Effector CD4-positive, alpha-beta T cell (primary cell): ENCODE results near the gene KIF23.

ENCODE experiments used
- DNase-seq: peaks from one replicate; pipeline ENCODE4 v3.0.0-alpha.2; 2020

KIF23 gene

GRCh38 chr15:69468241-69469121 is 54.3 kb downstream of the KIF23 start:
- peak; percentile 83 for DNase-seq

GRCh38 chr15:69469467-69470201 is 55.5 kb downstream of the KIF23 start:
- no peak for DNase-seq

GRCh38 chr15:69472046-69472445 is 57.9 kb downstream of the KIF23 start:
- no peak for DNase-seq

GRCh38 chr15:69472562-69472961 is 58.4 kb downstream of the KIF23 start:
- no peak for DNase-seq

- DNase-seq = no peak
Observed at GRCh38 chr15:69474291-69474690, 60.1 kb downstream of the KIF23 start.

GRCh38 chr15:69474846-69475455 is 60.8 kb downstream of the KIF23 start:
- no peak for DNase-seq

- peak; percentile 67 for DNase-seq
Observed at GRCh38 chr15:69475769-69476358, 61.7 kb downstream of the KIF23 start.

GRCh38 chr15:69476704-69477473 is 62.7 kb downstream of the KIF23 start:
- DNase-seq = no peak

- peak; percentile 43 for DNase-seq
Observed at GRCh38 chr15:69478259-69478781, 64.2 kb downstream of the KIF23 start.

- DNase-seq = no peak
Observed at GRCh38 chr15:69479081-69479480, 64.9 kb downstream of the KIF23 start.

- DNase-seq = no peak
Observed at GRCh38 chr15:69479971-69480370, 65.8 kb downstream of the KIF23 start.

- DNase-seq = no peak
Observed at GRCh38 chr15:69480932-69481331, 66.8 kb downstream of the KIF23 start.

GRCh38 chr15:69482686-69483256 is 68.6 kb downstream of the KIF23 start:
- no peak for DNase-seq

- no peak for DNase-seq
Observed at GRCh38 chr15:69484837-69485236, 70.7 kb downstream of the KIF23 start.

- DNase-seq = no peak
Observed at GRCh38 chr15:69486481-69487110, 72.4 kb downstream of the KIF23 start.

- DNase-seq = no peak
Observed at GRCh38 chr15:69489073-69489571, 75.0 kb downstream of the KIF23 start.

- DNase-seq = no peak
Observed at GRCh38 chr15:69490356-69491037, 76.3 kb downstream of the KIF23 start.

GRCh38 chr15:69491038-69491505 is 76.9 kb downstream of the KIF23 start:
- DNase-seq = no peak

GRCh38 chr15:69493406-69493805 is 79.3 kb downstream of the KIF23 start:
- DNase-seq = no peak

- no peak for DNase-seq
Observed at GRCh38 chr15:69496001-69496400, 81.9 kb downstream of the KIF23 start.
